ENCODE results near the gene HARS2. TPM values are rescaled to one million over a fixed set of nuclear protein-coding genes. Genes with fewer than 3 reads are reported as not detected.
A peak's percentile ranks its signal among the peaks of the same experiment; 100 is the strongest.

The HARS2 gene
- total and polyA plus RNA-seq, 10 of the 15 experiments (the other 5 are each of a cell fraction or from before 2014, with no cell fraction given), result 9.3 to 34.3 (median 24.8) TPM

GRCh38 chr5:140664359-140665119 is 26.7 kb upstream of the HARS2 start, which contains the start of gene WDR55 (continued):
- no peak for TF ChIP-seq NRF1 (conservative IDR thresholded peaks at IDR 0.05; ENCODE audit: low read depth, low read length)
- TF ChIP-seq RFX5 (IDR thresholded peaks at IDR 0.05; ENCODE audit: low read depth, low read length), result 0 out of 2 replicates have a peak, but pooled peaks have one; percentile 8
- no peak for TF ChIP-seq MEF2B (IDR thresholded peaks at IDR 0.05; ENCODE audit: partially characterized antibody, poor library complexity, severe bottlenecking)
- TF ChIP-seq EED (IDR thresholded peaks at IDR 0.05; ENCODE audit: low read depth), result peak; percentile 68
- TF ChIP-seq CREM (IDR thresholded peaks at IDR 0.05; ENCODE audit: low read depth), result peak; percentile 66
- TF ChIP-seq NFXL1 (IDR thresholded peaks at IDR 0.05; ENCODE audit: borderline replicate concordance), result no peak
- TF ChIP-seq NR2C2 (IDR thresholded peaks at IDR 0.05; ENCODE audit: borderline replicate concordance, control insufficient read depth, insufficient read length, low read depth), result no peak
- peak; percentile 75 for TF ChIP-seq YY1 (IDR thresholded peaks at IDR 0.05; ENCODE audit: low read depth, low read length)
- TF ChIP-seq BACH1 (IDR thresholded peaks at IDR 0.05; ENCODE audit: borderline replicate concordance), result no peak; the same call in 1 of the 2 replicates
- TF ChIP-seq FOS (IDR thresholded peaks at IDR 0.05; ENCODE audit: borderline replicate concordance, extremely low read depth, insufficient read length), result no peak
- no peak for TF ChIP-seq JUND (IDR thresholded peaks at IDR 0.05; ENCODE audit: low read depth, low read length)
- TF ChIP-seq CEBPZ (IDR thresholded peaks at IDR 0.05; ENCODE audit: low read depth, low read length), result no peak
- peak; percentile 68; the same call in 1 of the 2 replicates for TF ChIP-seq RELB (IDR thresholded peaks at IDR 0.05; ENCODE audit: low read depth)
- no peak for TF ChIP-seq ZNF274 (IDR thresholded peaks at IDR 0.05; ENCODE audit: insufficient read depth, insufficient read length)
- no peak; the same call in 1 of the 2 replicates for TF ChIP-seq IRF5 (IDR thresholded peaks at IDR 0.05; ENCODE audit: borderline replicate concordance)
- 0 out of 2 replicates have a peak, but pooled peaks have one; percentile 16 for TF ChIP-seq TBL1XR1 (IDR thresholded peaks at IDR 0.05; ENCODE audit: low read depth, low read length)
- TF ChIP-seq MYB (IDR thresholded peaks at IDR 0.05; ENCODE audit: borderline replicate concordance, low read depth, low read length), result no peak
- TF ChIP-seq CBFB (IDR thresholded peaks at IDR 0.05; ENCODE audit: low read depth), result peak; percentile 79; the same call in 1 of the 2 replicates
- TF ChIP-seq ZNF687 (IDR thresholded peaks at IDR 0.05), result peak; percentile 43; the same call in 1 of the 2 replicates

Data from GM12878 (cell line).